ENCODE data around the gene FGFRL1. TPM values are rescaled to one million over a fixed set of nuclear protein-coding genes. Genes with fewer than 3 reads are reported as not detected.

The FGFRL1 gene
- total RNA-seq, 2 donors from 2014 or later: 16.0 to 34.7 TPM

DNA sequence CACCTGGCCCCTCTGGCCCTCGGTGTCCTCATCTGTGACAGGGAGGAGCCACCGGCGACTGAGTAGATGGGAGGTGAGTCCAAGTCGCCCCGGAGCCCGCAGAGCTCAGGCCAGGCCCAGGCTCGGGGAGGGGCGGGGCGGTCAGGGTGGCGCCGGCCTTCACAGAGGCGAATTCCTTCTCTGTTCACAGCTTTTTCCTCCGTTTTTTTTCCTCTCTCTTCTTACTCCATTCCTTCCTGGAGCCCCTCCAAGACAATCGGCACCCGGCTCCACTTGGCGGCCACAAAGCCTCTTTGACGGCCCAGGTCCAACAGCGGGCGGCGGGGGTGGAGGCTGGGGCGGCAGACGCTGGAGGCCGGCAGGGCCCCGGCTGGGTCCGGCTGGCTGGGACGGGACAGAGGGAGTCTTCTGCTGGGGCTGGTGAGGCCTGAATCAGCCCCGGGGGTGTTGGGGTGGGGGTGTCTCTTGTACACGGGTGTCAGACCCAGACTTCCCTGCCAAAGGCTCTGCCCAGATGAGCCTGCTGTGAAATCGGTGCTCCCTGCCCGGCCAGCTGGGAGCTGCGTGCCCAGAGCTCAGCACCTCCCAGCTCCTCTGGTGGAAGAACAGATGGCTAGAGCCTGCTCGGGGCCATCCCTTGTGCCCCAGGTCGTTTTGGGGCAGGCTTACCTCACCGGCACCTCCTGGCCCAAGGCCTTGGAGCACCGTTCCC, 22.6 kb downstream of the FGFRL1 start:
- H3K4me1 ChIP-seq: peaks cover 7% of the 10 kb centered on the region
- DNase-seq: no peak
- intact Hi-C loops (cut with DNase I): no loop called here
- H3K4me3 ChIP-seq: no peak overlapping the region
- H3K36me3 ChIP-seq: no peaks in the 10 kb centered on the region
- no peak for TF ChIP-seq CTCF (IDR thresholded peaks at IDR 0.05)
- no peak overlapping the region for H3K9ac ChIP-seq (ENCODE audit: low read depth in 2 of 2, low read length in 2 of 2)
- H3K27ac ChIP-seq: no peak overlapping the region
- peaks cover 12% of the 10 kb centered on the region for H3K27me3 ChIP-seq
- no peaks in the 10 kb centered on the region for H3K9me3 ChIP-seq

GRCh38 chr4:1035510-1035909, 24.1 kb downstream of the FGFRL1 start:
- no peak for TF ChIP-seq CTCF (IDR thresholded peaks at IDR 0.05)
- Histone ChIP-seq H3K27ac (no peak overlapping the region), H3K4me3 (no peak overlapping the region), H3K9ac (ENCODE audit: low read depth in 2 of 2, low read length in 2 of 2) (no peak overlapping the region), H3K27me3 (peaks cover 11% of the 10 kb centered on the region), H3K9me3 (no peaks in the 10 kb centered on the region), H3K36me3 (no peaks in the 10 kb centered on the region), H3K4me1 (no peaks in the 10 kb centered on the region)
- DNase-seq: no peak
- intact Hi-C loops (cut with DNase I): no loop called here

DNA sequence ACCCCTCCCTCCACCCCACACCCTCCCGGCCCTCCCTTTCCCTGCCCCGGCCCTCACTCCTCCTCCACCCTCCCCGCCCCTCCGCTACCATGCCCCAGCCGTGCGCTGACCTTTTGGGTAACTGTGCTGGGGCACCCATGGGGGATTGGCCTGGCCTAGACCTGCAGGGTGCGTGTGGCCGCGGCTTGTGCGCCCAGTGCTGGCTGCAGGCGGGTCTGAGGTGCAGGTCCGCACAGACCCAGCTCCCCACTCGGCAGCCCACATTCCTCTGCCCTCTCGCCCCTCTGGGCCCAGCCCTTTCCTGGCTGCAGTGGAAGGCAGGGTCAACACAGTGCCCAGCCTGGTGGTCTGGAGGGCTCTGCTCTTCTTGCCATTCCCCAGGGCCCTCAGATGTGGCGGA, 24.7 kb downstream of the FGFRL1 start:
- Histone ChIP-seq H3K4me3 (no peak overlapping the region), H3K36me3 (no peaks in the 10 kb centered on the region), H3K9me3 (no peaks in the 10 kb centered on the region), H3K4me1 (no peaks in the 10 kb centered on the region), H3K27ac (no peak overlapping the region), H3K9ac (ENCODE audit: low read depth in 2 of 2, low read length in 2 of 2) (no peak overlapping the region), H3K27me3 (peaks cover 11% of the 10 kb centered on the region)
- DNase-seq: no peak
- intact Hi-C loops (cut with DNase I): no loop called here
- TF ChIP-seq CTCF (IDR thresholded peaks at IDR 0.05): no peak

GRCh38 chr4:1036976-1037810, 25.8 kb downstream of the FGFRL1 start:
- intact Hi-C loops (cut with DNase I): no loop called here
- H3K4me3 ChIP-seq: no peak overlapping the region

More at GRCh38 chr4:1036976-1037810, 25.8 kb downstream of the FGFRL1 start:
- no peak for DNase-seq
- Histone ChIP-seq H3K9ac (ENCODE audit: low read depth in 2 of 2, low read length in 2 of 2) (no peak overlapping the region), H3K27me3 (peaks cover 11% of the 10 kb centered on the region), H3K36me3 (no peaks in the 10 kb centered on the region), H3K9me3 (no peaks in the 10 kb centered on the region), H3K27ac (no peak overlapping the region), H3K4me1 (no peaks in the 10 kb centered on the region)
- no peak for TF ChIP-seq CTCF (IDR thresholded peaks at IDR 0.05)

All from colonic mucosa (tissue), 4 donors.